GM06990 (cell line): ENCODE measurements around the gene HMCN1.

Experiments
- DNase-seq: peaks from one replicate; pipeline ENCODE4 v3.0.0-alpha.2; 2011; ENCODE audit not compliant: insufficient read length; ENCODE audit errors: extremely low read depth
- H3K27me3 ChIP-seq: replicated peaks from 2 replicates; pipeline ENCODE4 v1.6.0; 2011; ENCODE audit warnings: low read length; ENCODE audit not compliant: control insufficient read depth, insufficient read depth
- H3K36me3 ChIP-seq: 2 replicates; pipeline ENCODE4 v1.5.1; 2011; ENCODE audit warnings: low read length; ENCODE audit not compliant: control insufficient read depth, insufficient read depth
- H3K4me3 ChIP-seq: replicated peaks from 2 replicates; pipeline ENCODE4 v1.5.1; 2011; ENCODE audit warnings: low read depth, mild to moderate bottlenecking, control low read depth, low read length
- TF ChIP-seq, protein P1 (sequence below): IDR thresholded peaks from 2 replicates; pipeline ENCODE4 v1.5.1; 2011; ENCODE audit warnings: low read length, control low read depth, mild to moderate bottlenecking, inconsistent platforms; ENCODE audit not compliant: insufficient read depth, poor library complexity, severe bottlenecking

The HMCN1 gene

GRCh38 chr1:185912504-185912903, 178.3 kb downstream of the HMCN1 start:
- no peak for DNase-seq
- H3K36me3 ChIP-seq, result no peaks in the 10 kb centered on the region
- no peaks in the 10 kb centered on the region for H3K27me3 ChIP-seq
- H3K4me3 ChIP-seq, result no peak overlapping the region
- TF ChIP-seq, protein P1, sequence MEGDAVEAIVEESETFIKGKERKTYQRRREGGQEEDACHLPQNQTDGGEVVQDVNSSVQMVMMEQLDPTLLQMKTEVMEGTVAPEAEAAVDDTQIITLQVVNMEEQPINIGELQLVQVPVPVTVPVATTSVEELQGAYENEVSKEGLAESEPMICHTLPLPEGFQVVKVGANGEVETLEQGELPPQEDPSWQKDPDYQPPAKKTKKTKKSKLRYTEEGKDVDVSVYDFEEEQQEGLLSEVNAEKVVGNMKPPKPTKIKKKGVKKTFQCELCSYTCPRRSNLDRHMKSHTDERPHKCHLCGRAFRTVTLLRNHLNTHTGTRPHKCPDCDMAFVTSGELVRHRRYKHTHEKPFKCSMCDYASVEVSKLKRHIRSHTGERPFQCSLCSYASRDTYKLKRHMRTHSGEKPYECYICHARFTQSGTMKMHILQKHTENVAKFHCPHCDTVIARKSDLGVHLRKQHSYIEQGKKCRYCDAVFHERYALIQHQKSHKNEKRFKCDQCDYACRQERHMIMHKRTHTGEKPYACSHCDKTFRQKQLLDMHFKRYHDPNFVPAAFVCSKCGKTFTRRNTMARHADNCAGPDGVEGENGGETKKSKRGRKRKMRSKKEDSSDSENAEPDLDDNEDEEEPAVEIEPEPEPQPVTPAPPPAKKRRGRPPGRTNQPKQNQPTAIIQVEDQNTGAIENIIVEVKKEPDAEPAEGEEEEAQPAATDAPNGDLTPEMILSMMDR, result no peak

GRCh38 chr1:185914089-185914488, 179.9 kb downstream of the HMCN1 start:
- no peak for DNase-seq
- no peaks in the 10 kb centered on the region for H3K27me3 ChIP-seq
- no peak overlapping the region for H3K4me3 ChIP-seq
- TF ChIP-seq, protein P1, result no peak
- no peaks in the 10 kb centered on the region for H3K36me3 ChIP-seq

DNA sequence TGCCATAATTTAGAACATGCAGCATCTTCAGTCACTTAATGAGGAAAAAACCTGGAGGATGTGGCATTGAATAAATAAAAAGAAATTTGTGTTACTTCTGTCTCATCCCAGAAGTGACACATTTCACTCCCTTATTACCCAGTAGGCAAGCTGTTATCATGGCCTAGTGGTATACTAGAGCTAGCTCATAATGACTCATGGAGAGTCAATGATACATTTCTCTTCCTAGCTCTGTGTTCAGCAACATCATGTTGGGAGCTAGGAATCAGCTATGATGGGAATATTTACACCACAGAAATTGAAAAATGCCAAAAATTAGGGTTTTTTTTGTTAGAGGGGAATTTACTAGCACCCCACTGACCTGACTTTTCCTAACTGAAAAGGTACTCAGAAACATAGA, 182.7 kb downstream of the HMCN1 start:
- DNase-seq, result no peak
- H3K4me3 ChIP-seq, result no peak overlapping the region
- TF ChIP-seq, protein P1, result no peak
- H3K36me3 ChIP-seq, result no peaks in the 10 kb centered on the region
- no peaks in the 10 kb centered on the region for H3K27me3 ChIP-seq

DNA sequence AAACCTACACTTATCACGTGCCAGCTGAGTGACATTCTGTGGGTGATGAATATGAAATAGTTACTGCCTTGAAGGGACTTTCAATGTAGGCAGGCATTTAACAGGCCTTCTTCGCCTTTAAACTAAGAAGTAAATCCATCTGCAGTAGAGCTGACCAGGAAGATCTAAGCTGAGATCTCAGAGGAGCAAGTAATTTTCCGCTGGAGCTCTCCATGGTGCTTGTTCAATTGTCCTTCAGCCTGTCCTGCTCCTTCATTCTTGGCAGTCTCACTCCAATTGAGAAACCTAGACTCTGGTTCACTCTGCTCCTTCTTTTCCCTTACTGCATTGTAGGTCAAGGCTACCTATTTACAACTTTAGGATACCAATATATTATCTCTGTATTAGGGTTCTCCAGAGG, 183.5 kb downstream of the HMCN1 start:
- DNase-seq, result no peak
- TF ChIP-seq, protein P1, result no peak
- H3K4me3 ChIP-seq, result no peak overlapping the region
- no peaks in the 10 kb centered on the region for H3K27me3 ChIP-seq
- no peaks in the 10 kb centered on the region for H3K36me3 ChIP-seq

DNA sequence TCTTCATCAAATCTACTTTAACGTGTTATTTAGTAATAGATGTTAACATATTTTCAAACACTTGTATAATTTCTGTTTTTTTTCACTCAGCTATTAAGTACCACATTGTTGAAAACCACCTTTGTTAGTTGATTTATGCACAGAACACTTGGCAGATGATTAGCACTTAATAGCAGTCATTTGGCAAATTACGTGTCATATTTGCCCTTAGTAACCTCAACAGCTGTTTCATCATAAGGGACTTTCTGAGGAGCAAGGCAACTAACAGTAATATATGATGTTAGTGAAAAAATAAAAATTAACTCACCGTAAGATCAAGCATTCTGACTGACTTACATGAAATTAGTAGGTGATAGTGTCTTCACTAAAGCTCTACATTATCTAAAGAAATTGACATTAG, 186.4 kb downstream of the HMCN1 start:
- TF ChIP-seq, protein P1, result no peak
- no peak for DNase-seq
- no peaks in the 10 kb centered on the region for H3K27me3 ChIP-seq
- no peak overlapping the region for H3K4me3 ChIP-seq
- no peaks in the 10 kb centered on the region for H3K36me3 ChIP-seq

GRCh38 chr1:185921636-185922035, 187.4 kb downstream of the HMCN1 start:
- Histone ChIP-seq H3K4me3 (no peak overlapping the region), H3K36me3 (no peaks in the 10 kb centered on the region), H3K27me3 (no peaks in the 10 kb centered on the region; the same call in 1 of the 2 replicates)
- DNase-seq, result no peak
- TF ChIP-seq, protein P1, result no peak
